ENCODE measurements around the gene SLC20A1.
"Not testable (repeated sequence)": the region's sequence is repeated elsewhere in the genome, so short reads cannot be mapped to it uniquely, and the experiment has no call there.

SLC20A1 gene

GRCh38 chr2:112686348-112687217, 40.8 kb downstream of the SLC20A1 start:
- no peak for DNase-seq

GRCh38 chr2:112687522-112687921, 41.8 kb downstream of the SLC20A1 start:
- no peak for DNase-seq

- DNase-seq: no peak
Measured at GRCh38 chr2:112688086-112688880, 42.5 kb downstream of the SLC20A1 start.

GRCh38 chr2:112690853-112691401, 45.2 kb downstream of the SLC20A1 start:
- DNase-seq: no peak

- DNase-seq: peak; percentile 5
Measured at GRCh38 chr2:112691881-112692281, 46.1 kb downstream of the SLC20A1 start.

GRCh38 chr2:112692495-112692911, 46.8 kb downstream of the SLC20A1 start:
- peak; percentile 88 for DNase-seq

- DNase-seq: no peak
Measured at GRCh38 chr2:112692918-112693317, 47.2 kb downstream of the SLC20A1 start.

- no peak for DNase-seq
Measured at GRCh38 chr2:112693596-112693995, 47.9 kb downstream of the SLC20A1 start.

- no peak for DNase-seq
Measured at GRCh38 chr2:112694182-112694581, 48.4 kb downstream of the SLC20A1 start.

GRCh38 chr2:112698834-112699515, 53.2 kb downstream of the SLC20A1 start:
- no peak for DNase-seq

- DNase-seq: no peak
Measured at GRCh38 chr2:112699984-112700667, 54.4 kb downstream of the SLC20A1 start.

GRCh38 chr2:112701052-112701451, 55.3 kb downstream of the SLC20A1 start:
- DNase-seq: no peak

- DNase-seq: no peak
Measured at GRCh38 chr2:112703684-112704083, 57.9 kb downstream of the SLC20A1 start.

GRCh38 chr2:112705575-112705974, 59.8 kb downstream of the SLC20A1 start:
- no peak for DNase-seq

GRCh38 chr2:112706170-112706664, 60.5 kb downstream of the SLC20A1 start:
- no peak for DNase-seq

GRCh38 chr2:112706947-112707346, 61.2 kb downstream of the SLC20A1 start:
- not testable (repeated sequence) for DNase-seq

- DNase-seq: no peak
Measured at GRCh38 chr2:112708968-112709367, 63.2 kb downstream of the SLC20A1 start.

GRCh38 chr2:112709703-112710102, 64.0 kb downstream of the SLC20A1 start:
- no peak for DNase-seq

- no peak for DNase-seq
Measured at GRCh38 chr2:112710956-112711750, 65.4 kb downstream of the SLC20A1 start.

- no peak for DNase-seq
Measured at GRCh38 chr2:112712465-112712864, 66.7 kb downstream of the SLC20A1 start.

GRCh38 chr2:112712903-112713584, 67.3 kb downstream of the SLC20A1 start:
- no peak for DNase-seq

All from DMS153 (cell line).